K562 (cell line): ENCODE results near the gene SMAD5. TPM values are rescaled to one million over a fixed set of nuclear protein-coding genes. Genes with fewer than 3 reads are reported as not detected.

ENCODE experiments used
- ATAC-seq: fragments of 200-7000 bp; cut with Tn5 transposase; 3 replicates; pipeline ENCODE4 v1.9.1; 2020; ENCODE audit warnings: moderate library complexity
- BruUV-seq: library from RNA; stranded (reverse); fragments of 400-500 nt; replicated peaks from 2 replicates; lab custom pipeline; 2021; lab: Mats Ljungman, UMichigan
- CTCF ChIA-PET: fragments of 300-600 bp; formaldehyde crosslinking; extraction: SDS; loops from one replicate; lab custom pipeline; 2021; ENCODE audit warnings: low intra/inter-chr PET ratio; lab: Yijun Ruan, JAX
- POLR2A ChIA-PET: fragments of 300-600, 350-650 bp; sonication (Branson Sonifier 250); formaldehyde crosslinking; extraction: SDS; loops from one replicate; lab custom pipeline; 2021; ENCODE audit warnings: antibody characterized with exemption, inconsistent platforms; lab: Yijun Ruan, JAX
- DNase-seq, 4 experiments: peaks; one replicate each; pipeline versions ENCODE4 v3.0.0 to v3.0.0-alpha.2; 2011 to 2018; ENCODE audit warnings: low spot score in 3 of 4, mixed read lengths in 3 of 4; ENCODE audit errors: extremely low read depth in 1 of 4
- FAIRE-seq: peaks from 2 replicates; lab custom pipeline; 2011; peaks lifted over from hg19 to GRCh38; lab: Jason Lieb, UNC
- H2AFZ ChIP-seq: 2 replicates; pipeline ENCODE4 v1.6.0; 2011; ENCODE audit warnings: low read depth, low read length, control low read depth, inconsistent platforms
- H3K27ac ChIP-seq: fragments of 200-600 bp; 3 replicates; pipeline ENCODE4 v1.8.0; 2011; ENCODE audit warnings: low read depth, mild to moderate bottlenecking, control low read depth, inconsistent platforms, low read length, moderate library complexity, mixed read lengths; ENCODE audit errors: extremely low read depth
- H3K27me3 ChIP-seq, 2 experiments: fragments of 300-600 bp in 1 of 2; 2 replicates in 1 of 2; 3 replicates in 1 of 2; pipeline versions ENCODE4 v1.6.0 to v1.8.0; 2011; ENCODE audit warnings: inconsistent platforms in 2 of 2, low read length in 2 of 2, mild to moderate bottlenecking in 1 of 2, mixed read lengths in 1 of 2, moderate library complexity in 1 of 2; ENCODE audit not compliant: control insufficient read depth in 2 of 2, insufficient read depth in 2 of 2
- H3K36me3 ChIP-seq: fragments of 300-600 bp; 3 replicates; pipeline ENCODE4 v1.8.0; 2011; ENCODE audit warnings: mild to moderate bottlenecking, low read length, inconsistent platforms; ENCODE audit not compliant: control insufficient read depth, insufficient read depth
- H3K4me1 ChIP-seq, 2 experiments: fragments of 200-600 bp in 1 of 2; replicated peaks in 1 of 2; 2 replicates in 1 of 2; 3 replicates in 1 of 2; pipeline versions ENCODE4 v1.5.1 to v1.8.0; 2011; ENCODE audit warnings: inconsistent platforms in 2 of 2, low read length in 2 of 2, mild to moderate bottlenecking in 1 of 2, mixed read lengths in 1 of 2, moderate library complexity in 1 of 2; ENCODE audit not compliant: control insufficient read depth in 2 of 2, insufficient read depth in 2 of 2
- H3K4me2 ChIP-seq: 2 replicates; pipeline ENCODE4 v1.6.1; 2011; ENCODE audit warnings: low read length, control low read depth, inconsistent platforms, mixed read lengths; ENCODE audit not compliant: insufficient read depth
- H3K4me3 ChIP-seq: fragments of 200-600 bp; sonication (generic), shearing (Covaris generic); 2 replicates; pipeline ENCODE4 v1.5.1; 2016; ENCODE audit warnings: control low read depth, inconsistent platforms
- H3K79me2 ChIP-seq: fragments of 200-600 bp; 3 replicates; pipeline ENCODE4 v1.8.0; 2011; ENCODE audit warnings: low read length, inconsistent platforms; ENCODE audit not compliant: control insufficient read depth, insufficient read depth
- H3K9ac ChIP-seq, 2 experiments: 2 replicates each; pipeline versions ENCODE4 v1.6.0 to v1.6.1; 2011; ENCODE audit warnings: low read depth in 2 of 2, low read length in 2 of 2, control low read depth in 1 of 2, inconsistent platforms in 1 of 2, mild to moderate bottlenecking in 1 of 2, mixed read lengths in 1 of 2; ENCODE audit not compliant: insufficient read depth in 1 of 2
- H3K9me1 ChIP-seq: one replicate; pipeline ENCODE4 v1.6.0; 2011; ENCODE audit warnings: inconsistent platforms, mild to moderate bottlenecking, low read length, moderate library complexity; ENCODE audit not compliant: control insufficient read depth, insufficient read depth
- H3K9me3 ChIP-seq: replicated peaks from 2 replicates; pipeline ENCODE4 v1.5.1; 2011; ENCODE audit warnings: low read depth, low read length, inconsistent platforms; ENCODE audit not compliant: control insufficient read depth, insufficient read depth
- H4K20me1 ChIP-seq: replicated peaks from 2 replicates; pipeline ENCODE4 v1.6.1; 2011; ENCODE audit warnings: low read length, inconsistent platforms, mixed read lengths; ENCODE audit not compliant: control insufficient read depth, insufficient read depth
- ATF4 ChIP-seq: fragments of 450-650 bp; formaldehyde crosslinking; IDR thresholded peaks from 2 replicates; pipeline ENCODE4 v1.4.0; 2022; ENCODE audit warnings: mild to moderate bottlenecking, moderate library complexity
- GABPB1 ChIP-seq: sonication (generic); formaldehyde crosslinking; IDR thresholded peaks from 2 replicates; pipeline ENCODE4 v1.8.0; 2022; ENCODE audit warnings: mild to moderate bottlenecking, missing genetic modification reagents
- GABPB2 ChIP-seq: fragments of 250-450 bp; sonication (Bioruptor Pico); conservative IDR thresholded peaks from 2 replicates; pipeline ENCODE4 v1.5.1; 2021; ENCODE audit warnings: mild to moderate bottlenecking
- JUN ChIP-seq, 2 experiments: sonication (generic) in 1 of 2; formaldehyde crosslinking in 1 of 2; IDR thresholded peaks; 2 replicates each; pipeline versions ENCODE4 v1.6.1 to v1.8.0; 2012 to 2022; ENCODE audit warnings: borderline replicate concordance in 2 of 2, mild to moderate bottlenecking in 2 of 2, improper control_type of control experiment in 1 of 2, low read depth in 1 of 2, low read length in 1 of 2, missing genetic modification reagents in 1 of 2
- NCOA4 ChIP-seq: fragments of 450-650 bp; IDR thresholded peaks from 2 replicates; pipeline ENCODE4 v1.6.1; 2018; ENCODE audit warnings: mild to moderate bottlenecking; ENCODE audit not compliant: partially characterized antibody
- NR4A1 ChIP-seq, 2 experiments: fragments of 250-450 bp in 1 of 2; fragments of 450-650 bp in 1 of 2; sonication (Bioruptor Pico) in 1 of 2; IDR thresholded peaks; 2 replicates each; pipeline versions ENCODE4 v1.4.0 to v1.6.1; 2016 to 2020; ENCODE audit warnings: mild to moderate bottlenecking in 2 of 2, missing compliant biosample characterization in 1 of 2, missing genetic modification characterization in 1 of 2, moderate library complexity in 1 of 2
- PATZ1 ChIP-seq: fragments of 250-450 bp; sonication (Bioruptor Pico); IDR thresholded peaks from 2 replicates; pipeline ENCODE4 v1.5.0; 2020; ENCODE audit warnings: mild to moderate bottlenecking, borderline replicate concordance
- POLR3A ChIP-seq: IDR thresholded peaks from 2 replicates; pipeline ENCODE4 v1.6.1; 2011; ENCODE audit warnings: borderline replicate concordance, mild to moderate bottlenecking, moderate library complexity; ENCODE audit not compliant: insufficient read length, insufficient read depth; ENCODE audit errors: extremely low read depth
- RBM34 ChIP-seq: fragments of 200-400 bp; formaldehyde crosslinking; IDR thresholded peaks from 2 replicates; pipeline ENCODE4 v1.6.1; 2018; ENCODE audit warnings: low read length, borderline replicate concordance; ENCODE audit not compliant: insufficient read depth
- ZC3H4 ChIP-seq: sonication (generic); formaldehyde crosslinking; IDR thresholded peaks from 2 replicates; pipeline ENCODE4 v1.9.0; 2021; ENCODE audit warnings: missing genetic modification reagents, borderline replicate concordance
- ZNF408 ChIP-seq: fragments of 250-450 bp; sonication (Bioruptor Pico); IDR thresholded peaks from 2 replicates; pipeline ENCODE4 v1.4.0; 2020; ENCODE audit warnings: low read depth, mild to moderate bottlenecking, moderate library complexity
- ZNF507 ChIP-seq: conservative IDR thresholded peaks from 2 replicates; pipeline ENCODE4 v1.6.1; 2017; ENCODE audit warnings: missing genetic modification characterization, missing compliant biosample characterization
- ZNF511 ChIP-seq: sonication (generic); formaldehyde crosslinking; IDR thresholded peaks from 2 replicates; pipeline ENCODE4 v1.8.0; 2022; ENCODE audit warnings: mild to moderate bottlenecking, missing genetic modification reagents
- WGBS: fragments of 100-300 bp; shearing (Covaris generic); methylation state at CpG from one replicate; pipeline ENCODE4 v1.1.6; 2016; ENCODE audit warnings: low coverage, mixed read lengths; ENCODE audit not compliant: insufficient coverage; ENCODE audit errors: missing lambda C conversion rate; 5-methylcytosine and 5-hydroxymethylcytosine counted together
- in situ Hi-C: fragments of 300-500 bp; cut with MboI; formaldehyde crosslinking; loops from 4 replicates; pipeline ENCODE4 v1.15.0; 2018; ENCODE audit warnings: inconsistent platforms, mixed read lengths
- intact Hi-C: fragments of 100-400 bp; cut with micrococcal nuclease; formaldehyde crosslinking; loops from 2 replicates; pipeline ENCODE4 v1.14.2; 2022
- polyA plus RNA-seq, 8 experiments: library from polyadenylated mRNA; depleted of rRNA in 4 of 8; stranded (reverse) in 5 of 8; unstranded in 3 of 8; fragments of >200 nt; fragmentation: Nextera tagmentation in 2 of 8; fragmentation: Illumina TruSeq in 1 of 8; extraction: Ambion mirVana in 2 of 8; extraction: Trizol in 1 of 8; gene quantifications; 2 replicates each; pipeline versions ENCODE4 v1.2.1 to v1.2.3, GENCODE V29; 2011 to 2014; ENCODE audit warnings: inconsistent platforms in 1 of 8, missing spikeins in 1 of 8
- total RNA-seq, 7 experiments: library from RNA; depleted of rRNA in 6 of 7; stranded (reverse); fragments of >200 nt in 6 of 7; fragmentation: Illumina TruSeq in 2 of 7; extraction: Trizol in 2 of 7; gene quantifications; 2 replicates each; pipeline versions ENCODE4 v1.2.1 to v1.2.3, GENCODE V29; 2011 to 2021; ENCODE audit warnings: low replicate concordance in 1 of 7

The SMAD5 gene
- total and polyA plus RNA-seq, 9 of the 15 experiments (the other 6 are each of a cell fraction or from before 2014, with no cell fraction given): 12.4 to 53.9 (median 20.3) TPM

DNA sequence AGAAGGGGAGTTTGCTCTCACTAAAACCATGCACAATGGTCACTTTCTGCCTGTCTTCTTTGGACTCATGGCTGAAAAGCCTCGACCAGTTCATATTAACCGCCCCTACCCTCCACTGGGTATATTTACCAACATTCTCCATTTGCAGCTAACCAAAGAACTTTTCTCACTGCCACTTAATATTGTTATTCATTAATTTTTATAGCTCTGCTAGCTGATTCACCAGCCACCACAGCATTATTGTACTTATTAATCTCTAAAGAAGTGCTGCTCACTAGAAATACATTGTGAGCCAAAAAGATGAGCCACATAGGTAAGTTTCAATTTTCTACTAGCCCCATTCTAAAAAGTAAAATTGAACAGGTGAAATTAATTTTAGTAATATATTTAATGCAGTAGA lies 93.8 kb downstream of the SMAD5 start (continued):
- TF ChIP-seq NR4A1 (CRISPR knock-in tag; IDR thresholded peaks at IDR 0.05) (no peak), NR4A1 (tag; IDR thresholded peaks at IDR 0.05) (no peak), ZC3H4 (CRISPR knock-in tag) (no peak), PATZ1 (CRISPR knock-in tag) (no peak)

GRCh38 chr5:136228136-136228757 lies 95.6 kb downstream of the SMAD5 start:
- no peak overlapping the region for H3K4me3 ChIP-seq
- no peak for DNase-seq
- no peaks in the 10 kb centered on the region for H4K20me1 ChIP-seq
- 3% methylated on average over 7 of the region's 7 CpGs for WGBS
- H2AFZ ChIP-seq: no peak overlapping the region
- H3K27ac ChIP-seq: no peak overlapping the region
- ChIA-PET CTCF (no interaction called here), POLR2A (interaction anchor here (0.6 kb wide), 1 partner anchor 1097 kb away, joined by 3 read pairs; no protein-coding TSS in a partner anchor)
- H3K4me2 ChIP-seq: no peak overlapping the region
- no peaks in the 10 kb centered on the region for H3K9me1 ChIP-seq
- no TSS peak for BruUV-seq
- in situ Hi-C loops: no loop called here
- no peak for FAIRE-seq
- H3K4me1 ChIP-seq: no peaks in the 10 kb centered on the region
- no peaks in the 10 kb centered on the region for H3K36me3 ChIP-seq
- intact Hi-C loops: no loop called here
- ATAC-seq: no peak
- no peaks in the 10 kb centered on the region for H3K9me3 ChIP-seq
- peaks cover 3 to 21% of the 10 kb centered on the region in 2 experiments; a peak in 3 of 5 replicates for H3K27me3 ChIP-seq
- no peaks in the 10 kb centered on the region for H3K79me2 ChIP-seq
- H3K9ac ChIP-seq: no peak overlapping the region
- TF ChIP-seq ZNF507 (tag) (no peak), NCOA4 (no peak), ZNF408 (CRISPR knock-in tag) (no peak), ZNF511 (CRISPR knock-in tag) (no peak), POLR3A (no peak), GABPB2 (CRISPR knock-in tag) (no peak), GABPB1 (CRISPR knock-in tag) (no peak), JUN (IDR thresholded peaks at IDR 0.05; ENCODE audit: borderline replicate concordance, low read depth, low read length) (no peak), JUN (CRISPR knock-in tag; IDR thresholded peaks at IDR 0.05; ENCODE audit: borderline replicate concordance) (no peak), RBM34 (no peak), ATF4 (no peak)
